Fibroblast of the aortic adventitia (primary cell): ENCODE measurements around the gene KRTAP10-10. TPM values are rescaled to one million over a fixed set of nuclear protein-coding genes. Genes with fewer than 3 reads are reported as not detected.
"Not testable (repeated sequence)": the region's sequence is repeated elsewhere in the genome, so short reads cannot be mapped to it uniquely, and the experiment has no call there.

Source experiments
- DNase-seq: peaks from one replicate; pipeline ENCODE4 v3.0.0-alpha.2; 2010; ENCODE audit warnings: low read depth
- H3K4me3 ChIP-seq: 2 replicates; pipeline ENCODE4 v1.5.1; 2011; ENCODE audit warnings: low read depth, mild to moderate bottlenecking, control low read depth, low read length, moderate library complexity
- CTCF ChIP-seq: IDR thresholded peaks from 2 replicates; pipeline ENCODE4 v1.5.1; 2011; ENCODE audit warnings: mild to moderate bottlenecking, low read length, control low read depth, inconsistent platforms; ENCODE audit not compliant: insufficient read depth
- total RNA-seq: library from RNA; depleted of rRNA; stranded (reverse); fragments of >200 nt; gene quantifications from 2 replicates; pipeline ENCODE4 v1.2.3, GENCODE V29; 2012; ENCODE audit warnings: low replicate concordance

KRTAP10-10 gene
- total RNA-seq, 1 donor = not detected

GRCh38 chr21:44618909-44619308 lies 18.2 kb upstream of the KRTAP10-10 start:
- no peak for DNase-seq
- TF ChIP-seq CTCF = no peak
- no peak overlapping the region for H3K4me3 ChIP-seq

- H3K4me3 ChIP-seq = no peak overlapping the region
- TF ChIP-seq CTCF = no peak
- DNase-seq = no peak
Observed at GRCh38 chr21:44619886-44620285, 17.3 kb upstream of the KRTAP10-10 start.

GRCh38 chr21:44623575-44623974 lies 13.6 kb upstream of the KRTAP10-10 start:
- no peak for DNase-seq
- no peak for TF ChIP-seq CTCF
- no peak overlapping the region for H3K4me3 ChIP-seq

- no peak for DNase-seq
Observed at GRCh38 chr21:44625756-44626155, 11.4 kb upstream of the KRTAP10-10 start.

GRCh38 chr21:44626262-44626661 lies 10.9 kb upstream of the KRTAP10-10 start:
- no peak for TF ChIP-seq CTCF
- H3K4me3 ChIP-seq = no peak overlapping the region

More at GRCh38 chr21:44625756-44626155, 11.4 kb upstream of the KRTAP10-10 start:
- H3K4me3 ChIP-seq = no peak overlapping the region
- TF ChIP-seq CTCF = no peak

GRCh38 chr21:44626673-44627143 lies 10.4 kb upstream of the KRTAP10-10 start, which contains the start of gene KRTAP10-9:
KRTAP10-9 (plus strand) TSS chr21:44627093; CDS start chr21:44627172, 79 bp downstream.
- no peak for DNase-seq
- TF ChIP-seq CTCF = no peak
- no peak within 1 kb of the TSS for H3K4me3 ChIP-seq

More at GRCh38 chr21:44626262-44626661, 10.9 kb upstream of the KRTAP10-10 start:
- DNase-seq = no peak

GRCh38 chr21:44627181-44627822 lies 9.9 kb upstream of the KRTAP10-10 start:
- not testable (repeated sequence) for DNase-seq, H3K4me3 ChIP-seq

- not testable (repeated sequence) for DNase-seq, H3K4me3 ChIP-seq
Observed at GRCh38 chr21:44627831-44628233, 9.3 kb upstream of the KRTAP10-10 start.
